ENCODE data around the gene DCLK1.

Gene DCLK1

DNA sequence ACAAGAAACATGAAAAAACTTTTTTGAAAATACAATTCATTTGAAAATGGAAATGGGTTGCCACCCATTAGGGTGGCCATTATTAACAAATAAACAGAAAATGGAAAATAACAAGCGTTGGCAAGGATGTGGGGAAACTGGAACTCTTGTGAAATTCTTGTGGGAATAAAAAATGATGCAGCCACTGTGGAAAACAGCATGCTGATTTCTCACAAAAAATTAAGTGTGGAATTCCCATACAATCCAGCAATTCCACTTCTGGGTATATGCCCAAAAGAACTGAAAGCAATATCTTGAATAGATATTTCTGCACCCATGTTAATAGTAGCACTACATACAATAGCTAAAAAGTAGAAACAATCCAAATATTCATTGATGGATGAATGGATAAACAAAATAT, 165.2 kb downstream of the DCLK1 start:
- Histone ChIP-seq H3K36me3 (ENCODE audit: low read depth) (no peaks in the 10 kb centered on the region), H3K4me3 (ENCODE audit: severe bottlenecking) (no peak overlapping the region), H3K4me1 (ENCODE audit: insufficient read depth, poor library complexity, severe bottlenecking) (peaks cover 3% of the 10 kb centered on the region), H3K9me3 (ENCODE audit: severe bottlenecking) (no peaks in the 10 kb centered on the region), H3K27me3 (ENCODE audit: insufficient read depth, poor library complexity, severe bottlenecking) (no peaks in the 10 kb centered on the region), H3K27ac (ENCODE audit: poor library complexity, severe bottlenecking) (no peak overlapping the region)
- no peak for ATAC-seq (ENCODE audit: low read depth)
- no peak for DNase-seq (ENCODE audit: low spot score)
- TF ChIP-seq, protein P1, sequence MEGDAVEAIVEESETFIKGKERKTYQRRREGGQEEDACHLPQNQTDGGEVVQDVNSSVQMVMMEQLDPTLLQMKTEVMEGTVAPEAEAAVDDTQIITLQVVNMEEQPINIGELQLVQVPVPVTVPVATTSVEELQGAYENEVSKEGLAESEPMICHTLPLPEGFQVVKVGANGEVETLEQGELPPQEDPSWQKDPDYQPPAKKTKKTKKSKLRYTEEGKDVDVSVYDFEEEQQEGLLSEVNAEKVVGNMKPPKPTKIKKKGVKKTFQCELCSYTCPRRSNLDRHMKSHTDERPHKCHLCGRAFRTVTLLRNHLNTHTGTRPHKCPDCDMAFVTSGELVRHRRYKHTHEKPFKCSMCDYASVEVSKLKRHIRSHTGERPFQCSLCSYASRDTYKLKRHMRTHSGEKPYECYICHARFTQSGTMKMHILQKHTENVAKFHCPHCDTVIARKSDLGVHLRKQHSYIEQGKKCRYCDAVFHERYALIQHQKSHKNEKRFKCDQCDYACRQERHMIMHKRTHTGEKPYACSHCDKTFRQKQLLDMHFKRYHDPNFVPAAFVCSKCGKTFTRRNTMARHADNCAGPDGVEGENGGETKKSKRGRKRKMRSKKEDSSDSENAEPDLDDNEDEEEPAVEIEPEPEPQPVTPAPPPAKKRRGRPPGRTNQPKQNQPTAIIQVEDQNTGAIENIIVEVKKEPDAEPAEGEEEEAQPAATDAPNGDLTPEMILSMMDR (IDR thresholded peaks at IDR 0.05; ENCODE audit: poor library complexity, severe bottlenecking) = no peak

DNA sequence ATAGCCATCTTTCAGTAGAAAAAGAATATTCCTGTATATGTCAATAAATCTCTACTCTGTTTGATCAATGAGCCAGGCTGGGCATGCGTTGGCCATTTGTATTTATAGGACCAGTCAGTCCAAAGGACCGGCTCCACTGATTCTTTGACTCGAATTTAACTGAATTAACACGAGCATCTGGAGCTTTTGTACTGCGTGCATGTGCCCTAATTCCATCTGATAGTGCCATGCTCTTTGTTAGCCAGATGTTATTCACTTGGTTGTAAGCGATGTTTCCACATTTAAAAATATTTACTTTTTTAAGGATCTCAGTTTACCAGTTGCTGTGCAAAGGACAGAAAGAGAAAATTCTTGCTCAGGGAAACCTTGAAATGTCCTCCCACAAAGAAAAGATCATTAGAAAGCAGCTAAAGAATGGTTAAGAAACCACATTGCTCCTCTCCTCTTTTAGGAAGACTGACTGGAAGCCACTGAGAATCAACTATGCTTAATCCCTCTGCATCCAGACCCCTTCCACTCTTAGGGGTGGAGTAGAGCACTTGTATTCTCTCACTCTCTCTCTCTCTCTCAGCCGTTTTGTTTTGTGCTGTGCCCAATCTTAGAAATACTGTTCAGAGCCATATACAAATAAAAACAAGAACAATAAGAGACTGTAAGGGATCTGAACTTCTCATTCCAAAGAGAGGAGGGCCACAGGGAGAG, 165.8 kb downstream of the DCLK1 start:
- Histone ChIP-seq H3K27me3 (ENCODE audit: insufficient read depth, poor library complexity, severe bottlenecking) (no peaks in the 10 kb centered on the region), H3K27ac (ENCODE audit: poor library complexity, severe bottlenecking) (no peak overlapping the region)
- DNase-seq (ENCODE audit: low spot score) = no peak

DNA sequence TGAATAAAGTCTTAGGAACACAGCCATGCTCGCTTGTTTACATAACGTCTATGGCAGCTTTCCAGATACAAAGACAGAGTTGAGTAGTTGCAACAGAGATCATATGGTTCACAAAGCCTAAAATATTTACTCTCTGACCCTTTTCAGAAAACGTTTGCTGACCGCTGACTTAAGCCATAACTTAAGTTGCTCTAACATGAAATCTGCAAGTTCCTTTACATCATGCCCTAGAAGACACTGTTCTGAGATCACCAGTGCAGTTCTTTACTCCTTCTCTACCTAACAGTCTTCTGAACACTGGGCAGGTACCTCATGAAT, 166.4 kb downstream of the DCLK1 start:
- H3K27me3 ChIP-seq (ENCODE audit: insufficient read depth, poor library complexity, severe bottlenecking) = no peaks in the 10 kb centered on the region
- TF ChIP-seq, protein P1 (IDR thresholded peaks at IDR 0.05; ENCODE audit: poor library complexity, severe bottlenecking) = no peak
- ATAC-seq (ENCODE audit: low read depth) = no peak; the same call in 2 of the 3 replicates
- peaks cover 3% of the 10 kb centered on the region for H3K4me1 ChIP-seq (ENCODE audit: insufficient read depth, poor library complexity, severe bottlenecking)
- H3K27ac ChIP-seq (ENCODE audit: poor library complexity, severe bottlenecking) = no peak overlapping the region
- DNase-seq (ENCODE audit: low spot score) = no peak
- no peak overlapping the region for H3K4me3 ChIP-seq (ENCODE audit: severe bottlenecking)
- no peaks in the 10 kb centered on the region for H3K9me3 ChIP-seq (ENCODE audit: severe bottlenecking)
- H3K36me3 ChIP-seq (ENCODE audit: low read depth) = no peaks in the 10 kb centered on the region

More for the DNA sequence above, 165.8 kb downstream of the DCLK1 start:
- Histone ChIP-seq H3K4me3 (ENCODE audit: severe bottlenecking) (no peak overlapping the region), H3K4me1 (ENCODE audit: insufficient read depth, poor library complexity, severe bottlenecking) (peaks cover 3% of the 10 kb centered on the region), H3K36me3 (ENCODE audit: low read depth) (no peaks in the 10 kb centered on the region), H3K9me3 (ENCODE audit: severe bottlenecking) (no peaks in the 10 kb centered on the region)
- TF ChIP-seq, protein P1 (IDR thresholded peaks at IDR 0.05; ENCODE audit: poor library complexity, severe bottlenecking) = no peak
- no peak for ATAC-seq (ENCODE audit: low read depth)

DNA sequence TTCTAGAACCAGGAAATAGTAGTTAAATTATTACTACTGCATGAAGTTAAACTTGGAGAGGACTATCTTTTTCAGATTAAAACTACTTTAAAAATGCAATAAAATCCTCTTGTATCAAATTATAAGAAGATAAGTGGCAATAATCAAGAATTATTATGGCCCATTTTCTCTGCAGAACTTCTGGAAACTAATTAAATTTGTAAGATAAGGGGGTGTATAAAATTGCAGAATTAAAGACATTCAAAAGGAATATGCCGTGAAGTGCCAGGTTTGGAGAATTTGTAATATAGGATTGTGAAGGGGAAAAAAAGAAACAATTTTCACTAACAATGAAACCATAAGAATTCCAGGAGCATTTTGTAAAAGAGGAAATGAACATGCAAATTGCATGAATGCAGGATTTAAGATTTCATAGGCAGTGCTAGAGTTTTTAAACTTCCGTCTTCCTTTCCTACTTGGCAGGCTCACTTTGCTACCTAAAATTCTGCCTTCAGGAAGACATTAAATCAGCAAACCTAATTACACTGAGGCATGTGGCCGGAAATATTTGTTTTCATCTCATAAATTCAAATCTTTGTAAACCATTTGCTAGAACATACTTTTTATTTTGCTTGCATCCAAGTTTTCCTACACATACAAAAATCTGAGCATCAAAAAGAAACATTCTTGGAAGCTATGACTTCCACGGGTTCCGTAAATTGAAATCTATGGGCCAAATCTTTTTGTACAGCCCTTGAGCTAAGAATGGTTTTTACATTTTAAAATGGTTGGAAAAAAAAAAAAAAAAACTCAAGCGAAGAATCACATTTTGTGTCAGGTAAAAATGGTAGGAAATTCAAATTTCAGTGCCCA, 166.9 kb downstream of the DCLK1 start:
- H3K36me3 ChIP-seq (ENCODE audit: low read depth) = no peaks in the 10 kb centered on the region
- H3K4me3 ChIP-seq (ENCODE audit: severe bottlenecking) = no peak overlapping the region
- H3K4me1 ChIP-seq (ENCODE audit: insufficient read depth, poor library complexity, severe bottlenecking) = peaks cover 3% of the 10 kb centered on the region
- DNase-seq (ENCODE audit: low spot score) (no peak), ATAC-seq (ENCODE audit: low read depth) (no peak)
- TF ChIP-seq, protein P1 (IDR thresholded peaks at IDR 0.05; ENCODE audit: poor library complexity, severe bottlenecking) = no peak
- no peak overlapping the region for H3K27ac ChIP-seq (ENCODE audit: poor library complexity, severe bottlenecking)
- no peaks in the 10 kb centered on the region for H3K27me3 ChIP-seq (ENCODE audit: insufficient read depth, poor library complexity, severe bottlenecking)
- H3K9me3 ChIP-seq (ENCODE audit: severe bottlenecking) = no peaks in the 10 kb centered on the region
